GM18498 (cell line): ENCODE results near the gene OARD1.
A peak's percentile ranks its signal among the peaks of the same experiment; 100 is the strongest.
"Not testable (repeated sequence)": the region's sequence is repeated elsewhere in the genome, so short reads cannot be mapped to it uniquely, and the experiment has no call there.

Experiments
- ATAC-seq: cut with Tn5 transposase; IDR thresholded peaks from one replicate; pipeline ENCODE4 v1.9.1; 2021; ENCODE audit warnings: mild to moderate bottlenecking, moderate library complexity; ENCODE audit not compliant: unreplicated experiment

The OARD1 gene, protein sequence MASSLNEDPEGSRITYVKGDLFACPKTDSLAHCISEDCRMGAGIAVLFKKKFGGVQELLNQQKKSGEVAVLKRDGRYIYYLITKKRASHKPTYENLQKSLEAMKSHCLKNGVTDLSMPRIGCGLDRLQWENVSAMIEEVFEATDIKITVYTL

DNA sequence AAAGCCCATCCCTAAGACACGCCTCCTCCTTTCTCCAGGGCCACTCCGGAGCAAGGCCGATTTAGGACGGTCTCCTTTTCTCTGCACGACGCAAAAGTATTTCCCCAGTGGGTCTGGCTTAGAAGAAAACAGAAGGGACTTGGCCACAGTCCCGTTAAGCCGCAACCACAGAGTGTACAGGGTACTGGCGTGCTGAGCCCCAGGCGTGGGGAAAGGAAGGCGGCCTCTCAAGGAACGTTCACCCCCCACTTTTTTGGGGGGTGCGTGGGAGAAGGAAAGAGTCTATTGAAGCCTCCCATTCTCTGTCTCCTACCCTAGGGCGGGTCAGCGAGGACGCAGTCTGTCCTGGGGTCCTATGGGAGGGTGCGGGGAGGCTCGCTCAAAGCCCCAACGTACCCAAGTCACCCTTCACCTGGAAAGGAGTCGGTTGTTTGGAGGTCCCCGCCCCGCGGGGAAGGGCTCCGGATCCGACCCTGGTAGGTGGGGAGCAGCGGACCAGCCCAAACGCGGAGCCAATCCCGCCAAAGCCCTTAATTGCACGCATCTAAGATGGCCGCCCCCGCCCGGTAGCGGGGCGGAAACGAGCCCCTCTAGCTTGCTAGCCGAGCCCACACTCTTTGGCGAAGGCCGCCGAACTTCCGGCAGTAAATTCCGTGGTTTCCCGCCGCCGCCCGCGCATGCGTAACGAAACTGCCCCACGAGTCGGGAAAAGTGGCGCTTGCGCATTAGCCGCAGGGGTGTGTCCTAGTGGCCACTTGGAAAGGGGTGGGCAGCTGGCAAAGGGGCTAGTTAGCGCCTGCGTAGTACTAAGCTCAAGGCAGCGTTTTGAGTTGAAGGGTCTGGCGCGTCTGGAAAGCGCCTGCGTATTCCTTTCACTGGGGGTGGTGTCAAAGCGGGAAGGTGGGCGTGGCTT is at the start of gene OARD1:
OARD1 (minus strand) TSS at position 434 of the 913 bp plus-strand sequence. CDS start 722 bp downstream, outside the sequence.
- peak; percentile 70 for ATAC-seq

DNA sequence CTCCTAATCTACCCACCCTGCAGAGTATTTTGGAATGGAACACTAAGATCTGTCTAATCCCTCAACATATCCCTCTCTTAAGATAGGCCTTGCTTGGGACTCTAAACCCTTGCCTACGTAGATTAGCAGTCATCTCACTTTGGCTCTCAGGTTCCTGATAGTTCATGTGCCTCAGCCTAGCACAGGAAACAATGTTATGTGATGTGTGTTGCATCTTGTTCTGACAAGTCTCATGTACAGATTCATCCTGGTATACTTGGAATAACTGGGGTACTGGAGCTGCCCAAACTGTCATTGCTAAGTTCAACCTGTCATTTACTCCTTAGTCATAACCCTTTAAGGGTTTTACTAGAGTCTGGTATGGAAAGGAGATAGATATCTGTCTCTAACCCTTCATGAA is 47.9 kb upstream of the OARD1 start:
- ATAC-seq: no peak

DNA sequence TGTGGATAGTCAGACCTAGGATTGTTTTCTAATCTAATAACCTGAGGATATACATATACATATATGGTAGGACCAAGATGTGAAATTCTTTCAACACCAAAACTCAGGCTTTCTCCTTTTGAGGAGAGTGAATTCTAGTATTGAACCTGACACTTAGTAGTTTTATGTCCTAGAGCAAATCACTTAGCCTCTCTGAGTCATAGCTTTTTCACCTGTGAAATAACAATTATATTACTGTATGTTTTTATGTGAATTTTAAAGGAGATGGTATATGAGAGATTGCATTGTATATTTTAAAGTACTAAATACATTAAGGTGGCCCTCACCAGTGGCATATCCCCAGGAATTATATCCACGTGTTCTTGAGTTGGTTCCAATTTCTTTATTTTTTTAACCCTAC is 47.4 kb upstream of the OARD1 start:
- no peak for ATAC-seq

DNA sequence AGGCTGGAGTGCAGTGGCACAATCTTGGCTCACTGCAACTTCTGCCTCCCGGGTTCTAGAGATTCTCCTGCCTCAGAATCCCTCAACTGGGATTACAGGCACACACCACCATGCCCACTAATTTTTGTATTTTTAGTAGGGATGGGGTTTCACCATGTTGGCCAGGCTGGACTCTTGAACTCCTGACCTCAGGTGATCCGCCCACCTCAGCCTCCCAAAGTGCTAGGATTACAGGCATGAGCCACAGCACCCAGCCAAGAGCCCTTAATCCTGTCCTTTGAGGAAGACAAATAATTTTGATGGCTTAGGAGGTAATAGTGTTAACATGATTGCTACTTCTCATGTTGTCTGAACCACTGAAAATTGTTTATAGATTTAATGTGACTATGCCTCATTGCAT is 42.9 kb upstream of the OARD1 start:
- not testable (repeated sequence) for ATAC-seq

DNA sequence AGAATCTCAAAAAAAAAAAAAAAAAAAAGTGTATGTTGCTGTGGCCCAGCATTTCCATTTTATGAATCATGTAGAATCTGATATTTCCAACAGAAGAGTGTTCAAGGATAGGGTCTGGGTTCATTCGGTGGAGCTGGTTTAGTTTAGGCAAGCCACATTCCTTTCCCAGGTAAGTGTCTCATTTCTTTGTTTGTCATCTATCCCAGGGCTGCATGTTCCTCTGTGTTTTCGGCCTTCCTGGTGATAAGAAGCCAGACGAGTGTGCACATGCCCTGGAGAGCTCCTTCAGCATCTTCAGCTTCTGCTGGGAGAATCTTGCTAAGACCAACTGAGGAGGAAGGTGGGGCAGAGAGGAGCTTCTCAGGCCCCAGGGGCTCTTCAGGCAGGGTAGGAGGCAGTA is 38.9 kb upstream of the OARD1 start:
- ATAC-seq: no peak

DNA sequence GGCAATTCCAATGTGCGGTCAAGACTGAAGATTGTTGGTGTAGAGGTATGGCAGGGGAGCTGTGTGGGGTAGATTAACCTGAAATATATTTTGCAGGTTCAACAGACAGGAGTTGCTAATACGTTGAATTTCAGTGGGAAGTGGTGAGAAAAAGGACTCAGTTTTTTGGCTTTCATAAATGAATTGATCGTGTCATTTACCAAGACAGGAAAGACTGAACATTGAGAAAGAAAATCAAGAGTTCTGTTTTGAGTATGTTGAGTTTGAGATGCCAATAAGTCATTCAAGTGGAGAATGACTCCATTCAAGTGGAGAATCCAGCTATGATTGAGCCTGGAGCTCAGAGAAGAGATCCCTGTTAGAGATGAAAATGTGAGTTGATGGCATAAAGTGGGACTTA is 31.7 kb upstream of the OARD1 start:
- ATAC-seq: no peak

DNA sequence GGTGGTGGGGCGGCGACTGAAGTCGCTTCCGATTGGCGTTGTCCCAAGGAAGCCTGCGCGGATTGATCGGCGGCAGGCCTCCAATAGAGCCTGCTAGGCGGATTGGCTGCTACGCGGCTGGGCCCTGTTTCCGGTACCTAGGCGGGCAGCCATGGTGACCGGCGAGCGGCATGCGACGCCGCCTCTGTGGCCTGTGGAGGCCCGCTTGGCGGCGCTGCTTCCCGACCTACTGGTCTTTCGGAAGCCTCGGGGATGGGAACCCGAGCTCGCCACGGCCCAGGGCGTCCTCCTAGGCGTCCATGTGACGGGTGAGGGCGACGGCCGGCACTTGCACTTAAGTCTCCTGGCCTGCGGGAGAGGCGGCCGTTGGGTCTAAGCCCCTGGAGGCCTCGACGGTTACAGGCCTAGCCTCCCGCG is 28.7 kb upstream of the OARD1 start:
- ATAC-seq: no peak

DNA sequence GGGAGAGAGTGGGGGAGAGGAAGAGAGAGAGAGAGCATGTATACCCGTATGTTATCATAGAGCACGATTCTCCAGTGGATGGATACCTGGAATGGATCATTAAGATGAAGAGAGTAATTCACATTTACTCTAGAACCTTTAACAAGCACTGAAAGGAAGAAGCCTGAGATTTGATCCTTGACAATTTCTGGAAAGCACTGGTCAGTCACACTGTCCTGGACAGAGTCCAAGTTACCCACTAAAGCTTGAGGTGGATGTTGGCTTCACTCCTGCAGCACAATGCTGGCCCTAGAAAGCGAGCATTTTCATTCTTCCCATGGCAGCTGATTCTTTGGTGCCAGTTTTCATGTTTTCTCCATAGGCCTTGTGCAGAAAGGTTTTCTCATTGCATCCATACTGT is 26.2 kb upstream of the OARD1 start:
- ATAC-seq: no peak

DNA sequence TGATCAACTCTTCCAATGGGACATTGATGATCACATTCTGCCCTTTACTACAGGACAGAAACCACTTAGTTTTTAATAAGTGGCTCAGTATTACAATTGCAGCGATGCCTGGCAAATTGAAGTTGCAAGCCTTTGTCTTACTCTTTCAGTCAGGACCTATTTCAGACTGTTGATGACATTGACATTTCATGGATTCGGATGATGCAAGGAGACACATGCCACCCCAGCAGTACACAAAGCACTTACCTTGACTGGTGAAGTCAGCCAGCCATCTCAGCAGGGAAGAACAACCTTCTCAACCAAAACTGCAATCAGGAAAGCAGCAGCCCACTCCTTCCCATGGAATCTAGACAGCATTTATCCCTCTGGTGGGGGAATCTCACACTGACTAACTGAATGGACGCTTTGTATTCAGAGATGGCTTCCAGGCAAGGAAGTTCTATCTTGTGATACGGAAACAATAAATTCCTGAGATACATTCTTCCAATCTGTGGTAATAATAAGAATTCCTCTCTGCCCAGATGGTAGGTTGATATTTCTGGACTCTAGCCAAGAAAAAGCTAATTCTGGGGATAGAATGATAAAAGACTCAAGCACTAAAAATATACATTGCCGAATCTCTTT is 25.4 kb upstream of the OARD1 start:
- ATAC-seq: no peak

DNA sequence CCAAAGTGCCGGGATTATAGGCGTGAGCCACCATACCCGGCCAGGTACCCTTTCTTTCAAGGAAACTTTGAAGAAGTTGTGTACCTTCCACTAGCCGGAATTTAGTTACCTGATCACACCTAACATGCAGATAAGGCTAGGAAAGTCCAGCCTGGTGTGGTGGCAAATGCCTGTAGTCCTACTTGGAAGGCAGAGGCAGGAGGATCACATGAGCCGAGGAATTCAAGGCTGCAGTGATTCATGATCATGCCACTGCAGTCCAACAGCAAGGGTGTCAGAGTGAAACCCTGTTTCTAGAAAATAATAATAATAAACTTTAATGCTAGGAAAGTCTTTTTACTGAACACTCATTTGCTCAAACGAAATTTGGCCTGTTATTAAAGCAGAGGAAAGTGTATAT is 21.6 kb upstream of the OARD1 start:
- ATAC-seq: no peak

DNA sequence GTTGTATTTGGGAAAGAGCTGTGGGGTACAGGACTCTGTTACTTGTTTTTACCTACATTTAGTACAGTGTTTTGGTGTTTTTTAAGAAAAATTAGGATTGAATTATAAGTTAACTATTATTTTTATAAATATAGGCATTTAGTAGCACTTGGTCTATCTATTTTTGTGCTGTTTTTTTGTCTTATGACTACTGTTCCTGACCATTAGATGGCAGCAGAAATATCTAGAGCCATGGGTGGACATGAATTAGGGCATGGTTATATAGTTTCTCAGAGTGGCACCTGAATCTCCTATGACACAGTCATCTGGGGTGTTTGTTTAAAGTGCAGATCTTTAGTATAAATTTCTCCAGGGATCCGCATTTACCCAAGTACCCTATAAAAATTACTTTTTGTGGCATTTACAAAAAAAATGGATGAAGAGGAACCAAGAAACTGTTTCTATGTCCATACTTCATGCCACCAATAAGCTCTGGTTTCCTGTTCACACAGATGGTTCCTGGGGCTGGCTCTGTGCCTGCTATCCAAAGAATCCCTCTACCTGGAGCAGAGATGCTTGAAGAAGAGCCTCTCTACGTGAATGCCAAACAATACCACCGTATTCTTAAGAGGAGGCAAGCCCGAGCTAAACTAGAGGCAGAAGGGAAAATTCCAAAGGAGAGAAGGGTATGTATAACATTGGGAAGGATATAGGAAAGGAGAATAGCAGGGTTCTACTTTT is 20.4 kb upstream of the OARD1 start:
- no peak for ATAC-seq

DNA sequence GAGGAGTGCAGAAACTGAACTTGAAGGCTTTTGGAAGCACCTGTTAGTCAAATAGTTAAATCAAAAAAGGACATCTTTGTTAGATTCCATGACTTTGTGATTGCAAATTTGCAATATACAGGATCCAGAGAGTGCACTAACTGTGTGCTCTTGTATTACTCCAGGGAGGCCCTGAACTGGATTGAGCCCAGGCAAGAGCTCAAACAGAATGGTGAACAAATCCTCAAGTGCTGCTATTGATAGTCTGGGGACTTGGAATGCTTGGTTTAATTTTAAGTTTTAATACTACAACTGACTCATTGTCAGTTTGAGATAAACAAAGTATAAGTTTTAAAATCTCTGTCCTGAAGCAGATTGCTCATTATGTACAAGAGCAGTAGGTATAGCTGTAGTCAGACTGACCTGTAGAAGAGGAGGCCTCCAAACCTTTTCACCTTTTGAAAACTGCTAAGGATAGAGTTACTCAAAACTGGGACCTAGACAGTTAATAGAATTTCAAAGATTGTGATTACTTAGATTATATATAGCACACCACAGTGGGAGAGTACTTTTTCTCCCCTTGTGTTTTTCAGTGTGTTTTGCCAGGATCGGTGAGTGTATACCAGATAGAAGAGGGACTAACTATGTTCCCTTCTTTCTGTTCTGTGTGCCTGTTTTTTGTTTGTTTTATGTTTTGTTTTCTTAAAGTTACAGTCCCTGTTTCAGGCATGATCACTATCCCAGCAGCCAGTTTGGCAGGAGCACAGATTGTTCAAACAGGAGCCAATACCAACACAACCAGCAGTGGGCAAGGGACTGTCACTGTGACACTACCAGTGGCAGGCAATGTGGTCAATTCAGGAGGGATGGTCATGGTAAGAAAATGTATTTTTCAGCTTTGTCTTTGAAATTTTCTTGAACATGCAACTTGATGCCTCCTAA is 18.9 kb upstream of the OARD1 start:
- ATAC-seq: no peak

DNA sequence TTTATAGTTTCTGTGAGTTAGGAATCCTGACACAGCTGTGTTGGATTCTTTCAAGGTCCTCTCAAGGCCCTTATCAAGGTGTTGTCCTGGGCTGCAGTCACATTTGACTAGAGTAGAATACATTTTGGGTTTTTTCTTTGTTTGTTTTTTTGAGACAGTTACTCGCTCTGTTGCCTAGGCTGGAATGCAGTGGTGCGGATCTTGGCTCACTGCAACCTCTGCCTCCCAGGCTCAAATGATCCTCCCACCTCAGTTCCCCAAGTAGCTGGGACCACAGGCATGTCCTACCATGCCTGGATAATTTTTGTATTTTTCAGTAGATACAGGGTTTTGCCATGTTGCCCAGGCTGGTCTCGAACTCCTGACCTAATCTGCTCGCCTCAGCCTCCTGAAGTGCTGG is 16.3 kb upstream of the OARD1 start:
- ATAC-seq: no peak

DNA sequence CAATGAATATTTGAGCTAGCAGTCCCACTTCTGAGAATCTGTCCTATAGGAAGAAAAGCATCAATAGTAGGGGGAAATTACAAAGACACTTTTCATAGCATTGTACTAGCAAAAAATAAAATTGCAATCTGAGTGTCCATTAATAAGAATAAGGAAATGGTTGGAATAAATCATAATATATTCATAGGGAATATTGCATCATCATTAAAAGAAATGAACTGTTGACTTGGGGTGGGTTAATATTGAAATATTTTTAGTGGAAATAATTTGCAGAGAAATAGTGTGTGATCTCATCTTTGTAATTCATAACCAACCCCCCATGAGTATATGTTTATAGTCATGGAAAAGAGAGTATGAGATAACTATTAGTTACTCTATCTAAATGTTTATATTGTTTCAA is 13.0 kb upstream of the OARD1 start:
- ATAC-seq: no peak

DNA sequence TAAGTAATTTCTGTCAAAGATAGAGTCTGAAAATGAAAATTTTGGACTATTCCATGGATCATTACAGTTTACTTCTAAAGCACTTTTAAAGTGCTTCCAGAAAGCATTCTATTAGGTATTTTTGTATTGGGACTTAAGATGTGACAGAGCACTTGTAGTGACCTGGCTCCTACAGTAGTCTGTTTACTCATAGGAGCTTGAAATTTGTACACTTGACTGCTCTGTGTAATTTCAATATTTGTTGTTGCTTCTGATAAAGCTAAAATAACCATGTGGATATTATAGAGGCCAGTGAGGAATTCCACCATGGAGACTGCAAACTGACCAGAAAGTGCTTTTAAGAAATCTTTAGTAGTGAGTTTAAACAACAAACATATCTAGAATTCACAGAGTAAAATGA is 10.9 kb upstream of the OARD1 start:
- no peak for ATAC-seq

DNA sequence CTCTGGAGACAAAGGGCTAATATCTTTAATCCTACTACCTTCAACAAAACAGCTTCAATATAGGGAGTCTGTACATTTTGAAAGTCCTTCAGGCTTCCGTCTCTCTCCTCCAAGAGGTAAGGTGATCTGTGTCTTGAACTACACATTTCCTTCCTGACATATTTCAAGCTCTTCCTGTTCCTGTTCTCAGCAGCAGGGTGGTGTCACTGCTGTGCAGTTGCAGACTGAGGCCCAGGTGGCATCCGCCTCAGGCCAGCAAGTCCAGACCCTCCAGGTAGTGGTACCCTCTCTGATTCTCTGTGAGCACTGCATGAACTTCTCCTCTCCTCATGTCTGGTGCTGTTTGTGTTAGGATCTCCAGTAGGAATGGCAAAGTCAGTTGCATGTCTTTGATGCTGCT is 8.5 kb upstream of the OARD1 start:
- no peak for ATAC-seq

DNA sequence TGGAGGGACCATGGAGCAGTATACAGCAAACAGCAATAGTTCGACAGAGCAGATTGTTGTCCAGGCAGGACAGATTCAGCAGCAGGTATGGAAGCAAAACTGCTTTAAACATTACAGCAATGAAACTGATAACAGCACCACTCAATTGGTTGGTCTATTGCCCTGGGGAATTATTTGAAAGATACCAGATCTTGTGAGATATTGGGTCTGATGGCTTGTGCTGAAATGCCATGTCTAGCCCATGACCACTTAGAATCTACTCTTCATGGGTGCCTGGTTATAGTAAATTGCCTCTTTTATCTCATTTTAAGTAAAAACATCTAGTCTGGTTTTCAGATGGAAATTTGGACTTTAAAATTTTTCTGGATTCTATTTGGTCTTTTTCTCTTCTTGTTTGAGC is 6.9 kb upstream of the OARD1 start:
- no peak for ATAC-seq

DNA sequence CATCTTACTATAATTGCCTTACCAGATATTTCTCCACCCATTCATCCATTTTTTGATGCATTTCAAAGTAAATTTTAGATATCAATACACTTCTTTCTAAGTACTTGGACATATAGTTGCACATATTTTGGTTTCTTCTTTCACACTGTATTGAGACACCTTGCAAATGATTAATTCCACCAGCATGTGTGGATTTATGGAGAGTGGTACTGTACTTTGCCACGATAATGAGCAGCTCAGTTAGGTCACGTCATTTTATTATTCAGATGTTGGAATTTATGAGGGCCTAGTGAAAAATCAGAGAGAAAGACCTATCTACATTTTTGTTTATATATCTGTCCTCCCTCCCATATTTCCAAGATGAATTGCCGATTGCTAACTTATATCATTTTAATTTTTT is 5.9 kb upstream of the OARD1 start:
- no peak for ATAC-seq

DNA sequence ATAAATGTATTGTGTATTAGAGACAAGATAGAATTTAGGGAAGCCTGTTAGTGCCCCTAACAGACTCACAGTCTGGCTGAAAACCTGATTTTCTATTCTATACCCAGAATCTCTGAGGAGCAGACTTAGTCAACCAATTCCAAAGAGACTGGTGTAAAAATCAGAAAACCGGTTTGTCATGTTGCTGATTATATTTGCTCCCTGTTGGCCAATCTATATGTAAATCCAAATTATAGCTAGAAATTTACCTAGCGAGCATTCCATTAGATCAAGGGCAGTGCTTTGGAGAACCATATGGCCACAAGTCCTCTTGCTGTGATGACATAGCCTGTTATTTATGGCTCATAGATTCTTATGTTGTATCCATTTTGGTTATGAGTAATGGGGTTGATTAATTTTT is 5.4 kb upstream of the OARD1 start:
- ATAC-seq: no peak
